Progenitor cell of endocrine pancreas (in vitro differentiated cells): ENCODE measurements around the gene PHACTR1. TPM values are rescaled to one million over a fixed set of nuclear protein-coding genes. Genes with fewer than 3 reads are reported as not detected.

ENCODE experiments used
- DNase-seq: peaks from one replicate; pipeline ENCODE4 v3.0.0; 2021; ENCODE audit warnings: low spot score; ENCODE audit not compliant: unreplicated experiment
- H3K27ac Mint-ChIP-seq: 2 replicates; pipeline ENCODE4 v1.8.0; 2021; ENCODE audit warnings: mild to moderate bottlenecking, moderate library complexity, mixed read lengths
- H3K27me3 Mint-ChIP-seq: 2 replicates; pipeline ENCODE4 v1.8.0; 2021; ENCODE audit warnings: mixed read lengths
- H3K36me3 Mint-ChIP-seq: 2 replicates; pipeline ENCODE4 v1.8.0; 2022; ENCODE audit warnings: mixed read lengths; ENCODE audit not compliant: insufficient read depth
- H3K4me1 Mint-ChIP-seq: 2 replicates; pipeline ENCODE4 v1.8.0; 2021; ENCODE audit warnings: low read depth, mixed read lengths
- H3K4me3 Mint-ChIP-seq: 2 replicates; pipeline ENCODE4 v1.8.0; 2021; ENCODE audit warnings: low read depth, mild to moderate bottlenecking, moderate library complexity, mixed read lengths
- H3K9me3 Mint-ChIP-seq: 2 replicates; pipeline ENCODE4 v1.8.0; 2021; ENCODE audit warnings: low read depth, mixed read lengths
- CTCF ChIP-seq: fragments of 200-600 bp; sonication (generic); IDR thresholded peaks from one replicate; pipeline ENCODE4 v1.5.0; 2021; ENCODE audit warnings: antibody characterized with exemption, mild to moderate bottlenecking; ENCODE audit not compliant: unreplicated experiment
- total RNA-seq: library from RNA; stranded (reverse); gene quantifications from 2 replicates; pipeline ENCODE4 v1.2.1, GENCODE V29; 2021

PHACTR1 gene
- total RNA-seq, 1 donor from 2014 or later, result 8.6 TPM

GRCh38 chr6:13032566-13032965 lies 316.0 kb downstream of the PHACTR1 start:
- Mint-ChIP-seq H3K4me3 (no peak overlapping the region), H3K9me3 (no peaks in the 10 kb centered on the region), H3K4me1 (no peaks in the 10 kb centered on the region), H3K36me3 (no peaks in the 10 kb centered on the region), H3K27ac (no peak overlapping the region), H3K27me3 (no peaks in the 10 kb centered on the region)
- TF ChIP-seq CTCF, result no peak
- no peak for DNase-seq

- DNase-seq, result no peak
- no peak for TF ChIP-seq CTCF
- Mint-ChIP-seq H3K4me3 (no peak overlapping the region), H3K4me1 (no peaks in the 10 kb centered on the region), H3K9me3 (no peaks in the 10 kb centered on the region), H3K27ac (no peak overlapping the region), H3K27me3 (no peaks in the 10 kb centered on the region), H3K36me3 (no peaks in the 10 kb centered on the region)
Measured at GRCh38 chr6:13033145-13033544, 316.6 kb downstream of the PHACTR1 start.

- Mint-ChIP-seq H3K27me3 (no peaks in the 10 kb centered on the region), H3K4me1 (peaks cover 4% of the 10 kb centered on the region), H3K9me3 (no peaks in the 10 kb centered on the region), H3K36me3 (no peaks in the 10 kb centered on the region), H3K4me3 (no peak overlapping the region), H3K27ac (no peak overlapping the region)
- no peak for TF ChIP-seq CTCF
- no peak for DNase-seq
Measured at GRCh38 chr6:13034316-13034715, 317.7 kb downstream of the PHACTR1 start.

- DNase-seq, result no peak
- Mint-ChIP-seq H3K27ac (no peak overlapping the region), H3K4me3 (no peak overlapping the region), H3K9me3 (no peaks in the 10 kb centered on the region), H3K4me1 (peaks cover 7% of the 10 kb centered on the region), H3K27me3 (no peaks in the 10 kb centered on the region), H3K36me3 (no peaks in the 10 kb centered on the region)
- TF ChIP-seq CTCF, result no peak
Measured at GRCh38 chr6:13035606-13036005, 319.0 kb downstream of the PHACTR1 start.

GRCh38 chr6:13038315-13038714 lies 321.7 kb downstream of the PHACTR1 start:
- no peak overlapping the region for H3K27ac Mint-ChIP-seq
- no peak for DNase-seq
- no peaks in the 10 kb centered on the region for H3K27me3 Mint-ChIP-seq
- no peak overlapping the region for H3K4me3 Mint-ChIP-seq
- no peaks in the 10 kb centered on the region for H3K36me3 Mint-ChIP-seq
- peaks cover 10% of the 10 kb centered on the region for H3K4me1 Mint-ChIP-seq
- TF ChIP-seq CTCF, result no peak
- no peaks in the 10 kb centered on the region for H3K9me3 Mint-ChIP-seq
